HFFc6 (cell line): Measurements from ENCODE around the gene JMJD7. TPM values are rescaled to one million over a fixed set of nuclear protein-coding genes. Genes with fewer than 3 reads are reported as not detected.

Source experiments
- DNase-seq: peaks from one replicate; pipeline ENCODE4 v3.0.0-alpha.2; 2018
- H3K27ac Mint-ChIP-seq: 2 replicates; pipeline ENCODE4 v1.8.0; 2020; ENCODE audit warnings: mild to moderate bottlenecking, mixed read lengths
- H3K27me3 Mint-ChIP-seq: 2 replicates; pipeline ENCODE4 v1.8.0; 2021; ENCODE audit warnings: mild to moderate bottlenecking, moderate library complexity, mixed read lengths; ENCODE audit not compliant: insufficient read depth
- H3K36me3 Mint-ChIP-seq: 2 replicates; pipeline ENCODE4 v1.8.0; 2021; ENCODE audit warnings: low read depth, mixed read lengths
- H3K4me1 Mint-ChIP-seq: 2 replicates; pipeline ENCODE4 v1.8.0; 2020; ENCODE audit warnings: low read depth, mixed read lengths
- H3K4me3 Mint-ChIP-seq: 2 replicates; pipeline ENCODE4 v1.8.0; 2020; ENCODE audit warnings: mild to moderate bottlenecking, moderate library complexity, mixed read lengths
- H3K9me3 Mint-ChIP-seq: 2 replicates; pipeline ENCODE4 v1.8.0; 2020; ENCODE audit warnings: mild to moderate bottlenecking, mixed read lengths
- CTCF ChIP-seq: fragments of 200-600 bp; sonication (generic); IDR thresholded peaks from 2 replicates; pipeline ENCODE4 v1.5.0; 2021; ENCODE audit warnings: antibody characterized with exemption, mild to moderate bottlenecking
- total RNA-seq, 6 experiments: library from RNA; stranded (reverse); fragmentation: NEBNext Ultra II Directional; extraction: Animal tissue kit (Norgen Biotek cat#: 25700); gene quantifications; 2 replicates in 1 of 6; 3 replicates in 5 of 6; pipeline ENCODE4 v1.2.3, GENCODE V29; 2021

Gene JMJD7
- total RNA-seq, 6 experiments from 2014 or later: 4.9 to 11.0 (median 8.2) TPM

DNA sequence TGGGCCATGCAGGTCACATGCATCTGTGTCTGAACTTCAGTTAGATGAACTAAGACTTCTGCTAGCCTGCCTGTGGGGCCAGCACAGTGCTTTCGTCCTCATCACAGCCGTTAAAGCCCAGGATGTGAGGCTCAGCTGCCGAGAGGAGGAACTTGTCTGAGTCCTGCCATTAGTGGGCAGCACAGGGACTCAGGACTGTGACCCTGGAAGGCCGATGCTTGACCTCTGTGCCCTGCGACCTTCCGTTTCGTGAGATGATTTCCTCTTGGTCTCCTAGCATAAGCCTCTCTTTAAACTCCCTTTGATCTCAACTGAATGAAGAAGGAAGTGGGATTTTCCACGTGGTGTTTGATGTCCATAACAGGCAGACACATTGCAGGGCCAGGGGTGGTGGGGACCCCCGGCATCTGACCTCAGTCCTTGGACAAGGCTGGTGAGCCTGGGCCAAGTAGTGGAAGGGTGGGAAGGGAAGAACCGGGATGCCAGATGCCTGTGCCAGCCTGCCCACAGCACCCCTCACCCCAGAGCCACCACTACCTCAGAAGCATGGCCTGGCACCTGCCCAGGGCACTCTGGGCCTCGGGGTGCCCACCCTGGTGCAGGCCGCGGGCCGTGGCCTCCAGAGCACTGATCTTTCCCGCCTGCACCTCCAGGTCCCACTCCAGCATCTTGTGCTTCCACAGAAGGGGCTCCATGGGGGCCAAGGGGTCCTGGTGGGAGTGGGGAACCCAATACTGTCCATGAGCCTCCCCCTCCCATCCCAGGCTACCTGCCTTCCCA is 32.3 kb downstream of the JMJD7 start:
- H3K4me1 Mint-ChIP-seq: no peaks in the 10 kb centered on the region
- no peak overlapping the region for H3K4me3 Mint-ChIP-seq
- H3K27ac Mint-ChIP-seq: no peak overlapping the region
- H3K36me3 Mint-ChIP-seq: no peaks in the 10 kb centered on the region
- no peaks in the 10 kb centered on the region for H3K9me3 Mint-ChIP-seq
- peaks cover 10% of the 10 kb centered on the region for H3K27me3 Mint-ChIP-seq
- peak; percentile 34; the same call in 1 of the 2 replicates for TF ChIP-seq CTCF
- DNase-seq: no peak

GRCh38 chr15:41861736-41862356 is 34.0 kb downstream of the JMJD7 start:
- Mint-ChIP-seq H3K27me3 (peaks cover 10% of the 10 kb centered on the region), H3K27ac (no peak overlapping the region), H3K9me3 (no peaks in the 10 kb centered on the region), H3K4me1 (no peaks in the 10 kb centered on the region), H3K4me3 (no peak overlapping the region), H3K36me3 (no peaks in the 10 kb centered on the region)
- no peak for DNase-seq
- TF ChIP-seq CTCF: no peak

GRCh38 chr15:41862515-41863116 is 34.7 kb downstream of the JMJD7 start:
- no peaks in the 10 kb centered on the region for H3K36me3 Mint-ChIP-seq
- no peak overlapping the region for H3K4me3 Mint-ChIP-seq
- TF ChIP-seq CTCF: no peak
- peaks cover 10% of the 10 kb centered on the region for H3K27me3 Mint-ChIP-seq
- no peak overlapping the region for H3K27ac Mint-ChIP-seq
- no peaks in the 10 kb centered on the region for H3K9me3 Mint-ChIP-seq
- no peaks in the 10 kb centered on the region for H3K4me1 Mint-ChIP-seq
- DNase-seq: no peak

DNA sequence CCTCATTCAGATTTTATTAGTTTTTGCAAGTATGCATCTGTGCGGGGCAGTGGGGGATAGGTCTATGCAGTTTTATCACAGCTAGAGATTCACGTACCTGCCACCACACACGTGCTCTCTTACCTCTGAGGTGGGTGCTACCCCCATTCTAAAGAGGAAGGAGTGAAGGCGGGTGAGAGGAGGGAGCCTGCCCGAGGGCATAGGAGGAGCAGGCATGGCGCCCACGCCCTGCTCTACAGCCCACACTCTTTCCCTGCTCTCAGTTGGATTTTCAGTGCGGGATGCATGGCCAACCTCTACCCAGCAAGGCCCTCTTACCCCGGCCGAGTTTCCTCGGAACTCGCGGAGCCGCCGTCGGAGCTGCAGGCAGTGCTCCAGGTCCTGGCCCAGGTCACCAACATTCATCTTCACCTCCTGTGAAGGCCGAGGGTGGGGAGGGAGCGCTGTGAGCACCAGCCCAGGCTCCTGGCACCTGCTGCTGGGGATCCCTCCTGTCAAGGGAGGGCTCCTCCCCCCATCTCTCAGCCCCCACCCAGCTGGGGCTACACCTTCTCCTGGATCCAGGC is 37.7 kb downstream of the JMJD7 start:
- no peak for TF ChIP-seq CTCF
- H3K36me3 Mint-ChIP-seq: no peaks in the 10 kb centered on the region
- H3K4me3 Mint-ChIP-seq: no peak overlapping the region
- DNase-seq: no peak
- peaks cover 8% of the 10 kb centered on the region for H3K27me3 Mint-ChIP-seq
- no peaks in the 10 kb centered on the region for H3K9me3 Mint-ChIP-seq
- H3K27ac Mint-ChIP-seq: no peak overlapping the region
- H3K4me1 Mint-ChIP-seq: peaks cover 4% of the 10 kb centered on the region

GRCh38 chr15:41866263-41866703 is 38.4 kb downstream of the JMJD7 start:
- Mint-ChIP-seq H3K4me3 (no peak overlapping the region), H3K4me1 (peaks cover 11% of the 10 kb centered on the region), H3K9me3 (no peaks in the 10 kb centered on the region), H3K36me3 (no peaks in the 10 kb centered on the region), H3K27ac (no peak overlapping the region), H3K27me3 (peaks cover 8% of the 10 kb centered on the region)
- TF ChIP-seq CTCF: no peak
- no peak for DNase-seq
